Activated T-cell treated with anti-CD3 and anti-CD28 coated beads, Interleukin-2, amount 50 U/mL, for 72 hours (primary cell): ENCODE measurements around the gene KRTAP1-5. TPM values are rescaled to one million over a fixed set of nuclear protein-coding genes. Genes with fewer than 3 reads are reported as not detected.

Source experiments
- ATAC-seq, 2 donors: fragments of 150-1000 bp; cut with Tn5 transposase; replicated peaks in 1 of 2; 2 replicates each; pipeline ENCODE4 v1.10.0; 2021; ENCODE audit warnings: moderate library complexity in 2 of 2, mild to moderate bottlenecking in 1 of 2
- DNase-seq, 2 donors: peaks; one replicate each; pipeline ENCODE4 v3.0.0; 2021 to 2022; ENCODE audit warnings: mixed read lengths in 1 of 2
- H3K27ac Mint-ChIP-seq: one replicate; pipeline ENCODE4 v1.8.0; 2022; ENCODE audit warnings: mild to moderate bottlenecking, moderate library complexity, mixed read lengths
- H3K27me3 Mint-ChIP-seq: one replicate; pipeline ENCODE4 v1.8.0; 2022; ENCODE audit warnings: low read depth, mixed read lengths
- H3K36me3 Mint-ChIP-seq, 2 donors: one replicate each; pipeline ENCODE4 v1.8.0; 2022; ENCODE audit warnings: mixed read lengths in 2 of 2, mild to moderate bottlenecking in 1 of 2; ENCODE audit not compliant: insufficient read depth in 2 of 2
- H3K4me1 Mint-ChIP-seq: one replicate; pipeline ENCODE4 v1.8.0; 2022; ENCODE audit warnings: low read depth, mixed read lengths
- H3K4me3 Mint-ChIP-seq, 2 donors: one replicate each; pipeline ENCODE4 v1.8.0; 2022; ENCODE audit warnings: mild to moderate bottlenecking in 2 of 2, mixed read lengths in 2 of 2, moderate library complexity in 2 of 2
- H3K9me3 Mint-ChIP-seq, 2 donors: one replicate each; pipeline ENCODE4 v1.8.0; 2022; ENCODE audit warnings: mixed read lengths in 2 of 2
- total RNA-seq, 2 donors: library from RNA; stranded (reverse); gene quantifications; one replicate each; pipeline ENCODE4 v1.2.3, GENCODE V29; 2022

The KRTAP1-5 gene
- total RNA-seq, 2 donors from 2014 or later = not detected

DNA sequence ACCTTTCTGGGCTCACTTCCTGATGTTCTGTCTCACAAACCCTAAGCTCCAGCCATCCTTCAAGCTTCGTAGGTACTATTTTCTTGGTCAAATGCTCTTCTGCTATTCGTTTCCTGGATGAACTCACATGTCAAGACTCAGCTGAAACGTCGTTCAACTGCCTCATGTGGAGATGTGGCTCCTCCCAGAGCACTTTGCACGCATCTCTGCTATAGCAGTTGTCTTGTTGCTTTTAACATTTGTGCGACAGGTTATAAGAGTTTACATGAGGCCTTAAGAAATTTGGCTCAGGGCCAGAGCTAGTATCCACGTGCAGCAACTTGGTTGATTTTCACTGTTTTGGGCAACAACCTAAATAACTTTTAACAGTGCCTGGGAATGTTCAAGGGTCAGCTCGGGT, 40.1 kb downstream of the KRTAP1-5 start:
- ATAC-seq (no peak), DNase-seq (no peak)
- Mint-ChIP-seq H3K27me3 (peaks cover 21% of the 10 kb centered on the region), H3K36me3 (no peaks in the 10 kb centered on the region), H3K4me1 (no peaks in the 10 kb centered on the region), H3K9me3 (no peaks in the 10 kb centered on the region), H3K27ac (no peak overlapping the region), H3K4me3 (no peak overlapping the region)

DNA sequence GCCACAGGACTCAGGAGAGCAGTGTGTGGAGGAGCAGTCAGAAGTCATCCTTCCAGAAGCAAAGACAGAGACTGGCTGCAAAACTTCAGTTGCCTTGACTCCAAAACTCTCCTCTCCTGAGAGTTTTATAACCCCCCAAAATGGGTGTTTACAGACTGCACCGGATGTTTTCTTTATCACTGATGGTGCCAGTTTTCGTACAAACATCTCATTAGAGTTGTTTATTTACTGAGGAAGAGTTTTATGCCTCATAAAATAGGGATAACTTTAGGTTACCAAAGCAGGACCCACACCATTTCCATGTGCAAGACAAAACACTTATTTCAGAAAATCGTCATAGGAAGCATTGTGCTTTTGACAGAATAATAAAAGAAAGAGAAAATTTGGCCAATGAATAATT, 42.8 kb downstream of the KRTAP1-5 start, which contains the start of gene KRT40:
Gene KRT40, minus strand, starts transcription at position 101 of the 400 bp plus-strand sequence. Its CDS starts 53 bp downstream, at position 48.
- Mint-ChIP-seq H3K4me1 (no peaks in the 10 kb centered on the region), H3K9me3 (no peaks in the 10 kb centered on the region), H3K27ac (no peak within 1 kb of the TSS), H3K27me3 (peaks cover 16% of the 10 kb centered on the region), H3K4me3 (no peak within 1 kb of the TSS), H3K36me3 (no peaks in the 10 kb centered on the region)
- ATAC-seq = no peak
- DNase-seq = no peak

GRCh38 chr17:40981115-40981514, 45.9 kb downstream of the KRTAP1-5 start:
- no peaks in the 10 kb centered on the region for H3K4me1 Mint-ChIP-seq
- H3K4me3 Mint-ChIP-seq = no peak overlapping the region
- ATAC-seq (no peak), DNase-seq (no peak)
- H3K9me3 Mint-ChIP-seq = no peaks in the 10 kb centered on the region
- H3K27me3 Mint-ChIP-seq = peaks cover 12% of the 10 kb centered on the region
- no peak overlapping the region for H3K27ac Mint-ChIP-seq
- no peaks in the 10 kb centered on the region for H3K36me3 Mint-ChIP-seq

DNA sequence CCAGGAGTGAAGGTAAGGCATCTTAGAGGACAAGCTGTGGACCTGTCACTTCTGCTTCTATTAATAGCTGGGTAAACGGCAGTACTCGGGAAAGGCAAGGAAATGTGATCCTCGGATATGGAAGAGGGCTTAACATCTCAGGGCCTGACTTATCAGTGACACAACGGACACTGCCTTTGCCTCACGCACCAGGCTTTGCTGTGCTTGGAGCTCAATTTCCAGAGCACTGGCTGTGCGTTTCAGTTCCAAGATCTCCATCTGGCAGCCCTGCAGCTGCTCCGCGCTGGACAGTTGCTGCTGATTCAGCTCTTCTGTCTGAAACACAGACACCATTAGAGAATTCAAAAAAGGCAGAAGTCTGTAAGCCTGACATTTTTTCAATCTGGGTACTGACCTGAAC, 46.4 kb downstream of the KRTAP1-5 start:
- Mint-ChIP-seq H3K27ac (no peak overlapping the region), H3K27me3 (peaks cover 7% of the 10 kb centered on the region), H3K4me1 (no peaks in the 10 kb centered on the region), H3K4me3 (no peak overlapping the region), H3K9me3 (no peaks in the 10 kb centered on the region), H3K36me3 (no peaks in the 10 kb centered on the region)
- DNase-seq (no peak), ATAC-seq (no peak)

DNA sequence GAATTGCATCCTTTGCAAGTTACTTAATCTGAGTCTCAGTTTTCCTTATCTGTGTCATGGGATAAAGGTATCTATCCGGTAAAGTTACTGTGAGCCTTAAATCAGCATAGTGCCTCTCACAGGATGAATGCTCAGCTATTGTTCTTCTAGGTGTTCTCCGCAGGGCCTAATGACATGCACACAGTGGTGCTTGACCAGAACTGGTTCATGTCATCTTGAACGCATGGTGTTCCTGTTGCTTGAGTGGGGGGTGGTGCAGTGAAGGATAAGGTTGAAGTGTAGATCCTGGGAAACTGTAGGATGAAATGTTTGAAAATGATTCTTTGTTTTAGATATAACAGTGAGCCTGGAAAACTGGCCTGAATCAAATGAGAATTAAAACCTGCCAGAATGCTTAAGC, 46.9 kb downstream of the KRTAP1-5 start:
- Mint-ChIP-seq H3K9me3 (no peaks in the 10 kb centered on the region), H3K27me3 (peaks cover 10% of the 10 kb centered on the region), H3K4me3 (no peak overlapping the region), H3K4me1 (no peaks in the 10 kb centered on the region), H3K36me3 (no peaks in the 10 kb centered on the region), H3K27ac (no peak overlapping the region)
- DNase-seq (no peak), ATAC-seq (no peak)

GRCh38 chr17:40978575-40979151, 48.3 kb downstream of the KRTAP1-5 start:
- no peak for DNase-seq
- H3K36me3 Mint-ChIP-seq = no peaks in the 10 kb centered on the region
- no peak overlapping the region for H3K4me3 Mint-ChIP-seq

More at GRCh38 chr17:40978575-40979151, 48.3 kb downstream of the KRTAP1-5 start:
- H3K27me3 Mint-ChIP-seq = peaks cover 15% of the 10 kb centered on the region
- H3K27ac Mint-ChIP-seq = no peak overlapping the region
- H3K4me1 Mint-ChIP-seq = no peaks in the 10 kb centered on the region
- H3K9me3 Mint-ChIP-seq = no peaks in the 10 kb centered on the region
- no peak for ATAC-seq

Other genes with a start within 250 kb of the KRTAP1-5 start
- not detected for gene KRT27, start 244.7 kb downstream of the KRTAP1-5 start, total RNA-seq
- gene KRT28, start 227.2 kb downstream of the KRTAP1-5 start, total RNA-seq = not detected
- gene KRT10, start 204.6 kb downstream of the KRTAP1-5 start, total RNA-seq = 10 to 100 TPM; 59.1 to 59.3 TPM
- gene KRT12, start 160.0 kb downstream of the KRTAP1-5 start, total RNA-seq = not detected
- not detected for gene KRT20, start 142.0 kb downstream of the KRTAP1-5 start, total RNA-seq
- not detected for gene KRT23, start 89.6 kb downstream of the KRTAP1-5 start, total RNA-seq
- gene KRT39, start 60.3 kb downstream of the KRTAP1-5 start, total RNA-seq = not detected
- gene KRT40, start 42.9 kb downstream of the KRTAP1-5 start, total RNA-seq = not detected
- gene KRTAP3-3, start 33.0 kb downstream of the KRTAP1-5 start, total RNA-seq = not detected
- not detected for gene KRTAP3-2, start 27.3 kb downstream of the KRTAP1-5 start, total RNA-seq
- not detected for gene KRTAP3-1, start 18.1 kb downstream of the KRTAP1-5 start, total RNA-seq
- gene KRTAP1-4, start 3.0 kb upstream of the KRTAP1-5 start, total RNA-seq = not detected
- not detected for gene KRTAP1-3, start 7.7 kb upstream of the KRTAP1-5 start, total RNA-seq
- not detected for gene KRTAP1-1, start 14.2 kb upstream of the KRTAP1-5 start, total RNA-seq
- gene KRTAP2-1, start 20.1 kb upstream of the KRTAP1-5 start, total RNA-seq = not detected
- gene KRTAP2-2, start 28.0 kb upstream of the KRTAP1-5 start, total RNA-seq = not detected
- not detected for gene KRTAP2-3, start 32.9 kb upstream of the KRTAP1-5 start, total RNA-seq
- not detected for gene KRTAP2-4, start 38.7 kb upstream of the KRTAP1-5 start, total RNA-seq
- not detected for gene KRTAP4-7, start 56.9 kb upstream of the KRTAP1-5 start, total RNA-seq
- not detected for gene KRTAP4-8, start 70.9 kb upstream of the KRTAP1-5 start, total RNA-seq
- gene KRTAP4-16, start 75.0 kb upstream of the KRTAP1-5 start, total RNA-seq = not detected
- gene KRTAP4-9, start 78.2 kb upstream of the KRTAP1-5 start, total RNA-seq = not detected
- not detected for gene KRTAP4-11, start 91.2 kb upstream of the KRTAP1-5 start, total RNA-seq
- not detected for gene KRTAP4-12, start 97.0 kb upstream of the KRTAP1-5 start, total RNA-seq
- gene KRTAP4-6, start 113.3 kb upstream of the KRTAP1-5 start, total RNA-seq = not detected
- gene KRTAP4-5, start 122.6 kb upstream of the KRTAP1-5 start, total RNA-seq = not detected
- not detected for gene KRTAP4-4, start 133.5 kb upstream of the KRTAP1-5 start, total RNA-seq
- gene KRTAP4-3, start 141.0 kb upstream of the KRTAP1-5 start, total RNA-seq = not detected
- not detected for gene KRTAP4-2, start 151.0 kb upstream of the KRTAP1-5 start, total RNA-seq
- gene KRTAP4-1, start 157.7 kb upstream of the KRTAP1-5 start, total RNA-seq = not detected
- gene KRTAP9-1, start 162.7 kb upstream of the KRTAP1-5 start, total RNA-seq = not detected
- gene KRTAP9-2, start 199.4 kb upstream of the KRTAP1-5 start, total RNA-seq = not detected
- not detected for gene KRTAP9-3, start 205.2 kb upstream of the KRTAP1-5 start, total RNA-seq
- not detected for gene KRTAP9-8, start 210.8 kb upstream of the KRTAP1-5 start, total RNA-seq
- not detected for gene KRTAP9-4, start 222.5 kb upstream of the KRTAP1-5 start, total RNA-seq
- not detected for gene KRTAP9-9, start 228.2 kb upstream of the KRTAP1-5 start, total RNA-seq
- gene KRTAP9-6, start 238.2 kb upstream of the KRTAP1-5 start, total RNA-seq = not detected
- gene KRTAP9-7, start 248.5 kb upstream of the KRTAP1-5 start, total RNA-seq = not detected